Measurements from ENCODE around the gene RPL41.
"Not testable (repeated sequence)": the region's sequence is repeated elsewhere in the genome, so short reads cannot be mapped to it uniquely, and the experiment has no call there.

Gene RPL41

GRCh38 chr12:56103066-56103711, 13.2 kb upstream of the RPL41 start:
- DNase-seq (ENCODE audit: low read depth): no peak

GRCh38 chr12:56103823-56104108, 12.7 kb upstream of the RPL41 start:
- DNase-seq (ENCODE audit: low read depth): no peak

- DNase-seq (ENCODE audit: low read depth): peak; percentile 97
Measured at GRCh38 chr12:56104109-56104814, 12.2 kb upstream of the RPL41 start, which contains the start of gene PA2G4. Gene PA2G4 (plus strand): TSS chr12:56104559. CDS start chr12:56104738, 179 bp downstream.

- DNase-seq (ENCODE audit: low read depth): no peak
Measured at GRCh38 chr12:56104815-56105608, 11.4 kb upstream of the RPL41 start.

GRCh38 chr12:56105609-56105902, 10.9 kb upstream of the RPL41 start:
- DNase-seq (ENCODE audit: low read depth): no peak

GRCh38 chr12:56107242-56107641, 9.2 kb upstream of the RPL41 start:
- DNase-seq (ENCODE audit: low read depth): no peak

- DNase-seq (ENCODE audit: low read depth): no peak
Measured at GRCh38 chr12:56110571-56110970, 5.9 kb upstream of the RPL41 start.

- DNase-seq (ENCODE audit: low read depth): no peak
Measured at GRCh38 chr12:56114084-56114483, 2.3 kb upstream of the RPL41 start.

- no peak for DNase-seq (ENCODE audit: low read depth)
Measured at GRCh38 chr12:56115329-56115728, 1.1 kb upstream of the RPL41 start.

- DNase-seq (ENCODE audit: low read depth): not testable (repeated sequence)
Measured at GRCh38 chr12:56117082-56117706, 761 bp downstream of the RPL41 start.

GRCh38 chr12:56117778-56118687, 1.6 kb downstream of the RPL41 start, which contains the start of gene ZC3H10:
Gene ZC3H10 (plus strand): TSS chr12:56118266. CDS start chr12:56120563, 2,297 bp downstream.
- DNase-seq (ENCODE audit: low read depth): peak; percentile 99

- DNase-seq (ENCODE audit: low read depth): no peak
Measured at GRCh38 chr12:56118688-56119357, 2.4 kb downstream of the RPL41 start.

GRCh38 chr12:56119361-56119796, 2.9 kb downstream of the RPL41 start:
- DNase-seq (ENCODE audit: low read depth): peak; percentile 77

- no peak for DNase-seq (ENCODE audit: low read depth)
Measured at GRCh38 chr12:56120158-56120846, 3.9 kb downstream of the RPL41 start.

- no peak for DNase-seq (ENCODE audit: low read depth)
Measured at GRCh38 chr12:56121204-56121870, 4.9 kb downstream of the RPL41 start.

- no peak for DNase-seq (ENCODE audit: low read depth)
Measured at GRCh38 chr12:56122637-56123036, 6.2 kb downstream of the RPL41 start.

- DNase-seq (ENCODE audit: low read depth): no peak
Measured at GRCh38 chr12:56124133-56124532, 7.7 kb downstream of the RPL41 start.

GRCh38 chr12:56126732-56127239, 10.4 kb downstream of the RPL41 start:
- DNase-seq (ENCODE audit: low read depth): no peak

GRCh38 chr12:56127485-56127887, 11.1 kb downstream of the RPL41 start:
- DNase-seq (ENCODE audit: low read depth): no peak

Data from HS-27A (cell line).